PFSK-1 (cell line): ENCODE results near the gene C11orf58.

Experiments
- FOXP2 ChIP-seq: optimal IDR thresholded peaks from 2 replicates; pipeline ENCODE3; 2011; ENCODE audit warnings: borderline replicate concordance, control low read depth, inconsistent platforms; ENCODE audit not compliant: insufficient read depth; ENCODE audit errors: extremely low read length, extremely low read depth
- POLR2AphosphoS5 ChIP-seq: IDR thresholded peaks from 2 replicates; pipeline ENCODE4 v1.6.1; 2012; ENCODE audit warnings: low read depth, mild to moderate bottlenecking, control low read depth, low read length, moderate library complexity
- SIN3A ChIP-seq: IDR thresholded peaks from 2 replicates; pipeline ENCODE4 v1.6.1; 2012; ENCODE audit warnings: mild to moderate bottlenecking, low read length, moderate library complexity, borderline replicate concordance; ENCODE audit not compliant: insufficient read depth
- TAF1 ChIP-seq: IDR thresholded peaks from 2 replicates; pipeline ENCODE4 v1.6.1; 2012; ENCODE audit warnings: low read length, control low read depth, borderline replicate concordance; ENCODE audit not compliant: insufficient read depth
- TF ChIP-seq, protein P1 (sequence below), 2 experiments: IDR thresholded peaks; 2 replicates each; pipeline versions ENCODE4 v1.6.1 to v1.8.0; 2011 to 2012; ENCODE audit warnings: low read depth in 2 of 2, low read length in 2 of 2, control low read depth in 1 of 2, inconsistent platforms in 1 of 2, mild to moderate bottlenecking in 1 of 2, moderate library complexity in 1 of 2; ENCODE audit not compliant: insufficient read depth in 1 of 2

The C11orf58 gene

DNA sequence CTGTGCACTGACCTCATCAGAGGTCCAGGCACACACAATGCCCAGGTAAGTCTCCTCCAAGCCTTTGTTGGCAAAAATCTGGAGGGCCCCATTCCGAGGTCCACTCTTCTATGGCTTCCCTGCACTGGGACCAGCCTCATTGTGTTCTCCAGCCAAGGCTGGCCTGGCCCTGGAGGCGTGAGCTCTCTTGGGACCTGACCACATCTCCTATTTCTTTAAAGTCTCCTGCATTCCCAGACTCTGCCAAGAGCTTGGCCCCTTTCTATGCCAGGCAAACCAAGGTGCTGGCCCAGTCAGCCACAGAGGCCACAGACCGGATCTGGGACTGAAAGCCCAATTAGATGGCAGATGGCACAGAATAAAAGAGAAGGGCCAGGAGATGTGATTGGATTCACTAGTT, 55.1 kb downstream of the C11orf58 start:
- no peak for TF ChIP-seq FOXP2
- no peak for TF ChIP-seq TAF1
- TF ChIP-seq, protein P1, sequence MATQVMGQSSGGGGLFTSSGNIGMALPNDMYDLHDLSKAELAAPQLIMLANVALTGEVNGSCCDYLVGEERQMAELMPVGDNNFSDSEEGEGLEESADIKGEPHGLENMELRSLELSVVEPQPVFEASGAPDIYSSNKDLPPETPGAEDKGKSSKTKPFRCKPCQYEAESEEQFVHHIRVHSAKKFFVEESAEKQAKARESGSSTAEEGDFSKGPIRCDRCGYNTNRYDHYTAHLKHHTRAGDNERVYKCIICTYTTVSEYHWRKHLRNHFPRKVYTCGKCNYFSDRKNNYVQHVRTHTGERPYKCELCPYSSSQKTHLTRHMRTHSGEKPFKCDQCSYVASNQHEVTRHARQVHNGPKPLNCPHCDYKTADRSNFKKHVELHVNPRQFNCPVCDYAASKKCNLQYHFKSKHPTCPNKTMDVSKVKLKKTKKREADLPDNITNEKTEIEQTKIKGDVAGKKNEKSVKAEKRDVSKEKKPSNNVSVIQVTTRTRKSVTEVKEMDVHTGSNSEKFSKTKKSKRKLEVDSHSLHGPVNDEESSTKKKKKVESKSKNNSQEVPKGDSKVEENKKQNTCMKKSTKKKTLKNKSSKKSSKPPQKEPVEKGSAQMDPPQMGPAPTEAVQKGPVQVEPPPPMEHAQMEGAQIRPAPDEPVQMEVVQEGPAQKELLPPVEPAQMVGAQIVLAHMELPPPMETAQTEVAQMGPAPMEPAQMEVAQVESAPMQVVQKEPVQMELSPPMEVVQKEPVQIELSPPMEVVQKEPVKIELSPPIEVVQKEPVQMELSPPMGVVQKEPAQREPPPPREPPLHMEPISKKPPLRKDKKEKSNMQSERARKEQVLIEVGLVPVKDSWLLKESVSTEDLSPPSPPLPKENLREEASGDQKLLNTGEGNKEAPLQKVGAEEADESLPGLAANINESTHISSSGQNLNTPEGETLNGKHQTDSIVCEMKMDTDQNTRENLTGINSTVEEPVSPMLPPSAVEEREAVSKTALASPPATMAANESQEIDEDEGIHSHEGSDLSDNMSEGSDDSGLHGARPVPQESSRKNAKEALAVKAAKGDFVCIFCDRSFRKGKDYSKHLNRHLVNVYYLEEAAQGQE (IDR thresholded peaks at IDR 0.05; ENCODE audit: insufficient read depth in 1 of 2, low read depth in 2 of 2, low read length in 2 of 2) = no peak
- no peak for TF ChIP-seq POLR2AphosphoS5
- TF ChIP-seq SIN3A = no peak

DNA sequence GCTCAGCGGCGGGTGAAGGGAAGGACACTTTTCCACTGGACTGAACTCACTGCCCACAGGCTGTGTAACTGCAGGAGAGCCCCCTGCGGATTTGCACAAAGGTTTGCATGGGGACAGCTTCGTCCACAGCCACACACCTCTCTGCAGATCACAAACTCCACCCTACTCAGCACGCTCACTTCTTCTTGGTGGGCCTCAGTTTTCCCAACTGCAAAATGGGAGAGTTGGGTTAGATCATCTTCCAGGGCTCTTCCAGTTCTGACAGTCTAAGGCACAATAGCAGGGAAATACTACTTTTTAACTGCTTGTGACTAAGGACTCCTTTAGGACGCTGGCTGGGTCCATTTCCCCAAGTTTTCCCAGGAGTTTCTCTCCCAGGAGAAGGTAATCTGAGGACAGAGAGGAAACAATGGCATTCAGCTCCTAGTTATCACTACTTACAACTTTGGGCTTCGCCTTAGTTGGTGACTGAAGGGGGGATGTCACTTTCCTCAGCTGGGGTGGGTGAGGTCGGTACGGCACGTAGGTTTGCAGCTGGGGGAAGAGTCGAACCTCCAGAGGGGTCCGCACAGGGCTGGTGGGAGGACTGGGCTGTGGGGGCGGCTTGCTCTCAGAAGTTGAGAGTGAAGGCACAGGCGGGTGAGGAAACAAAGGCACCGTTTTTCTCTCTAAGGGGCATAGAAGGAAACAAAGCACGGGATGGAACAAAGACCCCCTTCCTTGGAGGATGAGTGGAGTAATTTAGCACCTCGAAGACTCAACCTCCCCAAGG, 55.8 kb downstream of the C11orf58 start:
- no peak for TF ChIP-seq FOXP2
- TF ChIP-seq, protein P1 (IDR thresholded peaks at IDR 0.05; ENCODE audit: insufficient read depth in 1 of 2, low read depth in 2 of 2, low read length in 2 of 2) = no peak

DNA sequence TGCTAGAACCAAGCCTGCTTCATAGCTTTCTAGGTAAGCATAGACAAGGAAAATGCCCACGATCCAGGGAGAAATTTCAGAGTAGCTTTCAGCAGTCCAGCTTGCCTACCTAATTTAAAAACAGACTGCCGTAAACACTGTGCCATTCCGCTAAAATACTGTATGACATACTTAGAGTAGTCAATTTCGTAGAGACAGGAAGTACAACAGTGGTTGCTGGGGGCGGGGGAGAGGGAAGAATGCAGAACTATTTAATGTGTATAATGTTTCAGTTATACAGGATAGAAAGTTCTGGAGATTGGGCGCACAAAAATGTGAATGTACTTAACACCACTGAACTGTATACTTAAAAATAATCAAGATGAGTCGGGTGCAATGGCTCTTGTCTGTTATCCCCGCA, 56.7 kb downstream of the C11orf58 start:
- no peak for TF ChIP-seq POLR2AphosphoS5
- TF ChIP-seq SIN3A = no peak
- TF ChIP-seq, protein P1 (IDR thresholded peaks at IDR 0.05; ENCODE audit: insufficient read depth in 1 of 2, low read depth in 2 of 2, low read length in 2 of 2) = no peak
- no peak for TF ChIP-seq FOXP2
- TF ChIP-seq TAF1 = no peak

DNA sequence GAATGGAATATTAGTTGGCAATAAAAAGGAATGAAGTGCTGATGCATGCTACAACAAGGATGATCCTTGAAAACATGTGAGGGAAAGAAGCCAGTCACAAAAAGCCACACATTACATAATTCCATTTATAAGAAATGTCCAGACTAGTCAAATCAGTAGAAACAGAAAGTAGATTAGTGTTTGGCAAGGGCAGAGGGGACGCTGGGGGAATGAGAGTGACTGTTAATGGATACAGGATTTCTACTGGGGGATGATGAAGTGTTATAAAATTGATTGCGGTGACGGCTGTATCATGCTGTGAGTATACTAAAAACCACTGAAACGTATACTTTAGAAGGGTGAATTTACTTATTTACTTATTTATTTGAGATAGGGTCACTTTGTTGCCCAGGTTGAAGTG, 57.9 kb downstream of the C11orf58 start:
- TF ChIP-seq FOXP2 (no peak), SIN3A (no peak), TAF1 (no peak), POLR2AphosphoS5 (no peak)
- TF ChIP-seq, protein P1 (IDR thresholded peaks at IDR 0.05; ENCODE audit: insufficient read depth in 1 of 2, low read depth in 2 of 2, low read length in 2 of 2) = no peak

DNA sequence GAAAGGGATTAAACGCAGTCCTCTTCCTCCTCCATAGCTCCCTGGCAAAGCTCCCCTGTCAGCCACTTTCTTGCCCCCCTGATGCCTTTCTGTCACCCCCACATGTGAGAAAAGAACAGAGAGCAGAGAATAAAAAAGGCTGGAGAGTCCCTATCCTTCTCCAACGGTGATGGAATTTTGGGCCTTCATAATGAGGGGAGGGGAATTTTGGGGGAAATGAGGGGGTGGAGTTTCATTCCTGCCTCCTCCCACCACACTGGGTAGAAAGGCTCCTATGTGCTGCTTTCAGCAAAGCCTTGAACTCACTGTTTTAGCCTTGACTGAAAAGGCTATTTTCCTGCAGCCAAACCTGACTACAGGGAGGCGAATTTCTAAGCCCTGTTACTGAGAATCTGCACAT, 59.3 kb downstream of the C11orf58 start:
- TF ChIP-seq FOXP2 (no peak), TAF1 (no peak), SIN3A (no peak), POLR2AphosphoS5 (no peak)
- TF ChIP-seq, protein P1 (IDR thresholded peaks at IDR 0.05; ENCODE audit: insufficient read depth in 1 of 2, low read depth in 2 of 2, low read length in 2 of 2) = no peak
